Left lobe of liver (tissue), 2 donors: Measurements from ENCODE around the gene PHF12. TPM values are rescaled to one million over a fixed set of nuclear protein-coding genes. Genes with fewer than 3 reads are reported as not detected.

Source experiments
- ATAC-seq: fragments of 200-7000 bp; cut with Tn5 transposase; one replicate; pipeline ENCODE4 v1.9.1; 2020; ENCODE audit warnings: mild to moderate bottlenecking, moderate library complexity
- DNase-seq: peaks from one replicate; pipeline ENCODE4 v3.0.0-alpha.2; 2020; ENCODE audit warnings: low spot score
- total RNA-seq: library from RNA; stranded (reverse); gene quantifications from one replicate; pipeline ENCODE4 v1.2.1, GENCODE V29; 2021
- donor health status: DM: no; HTN: no; CAD: no; lungs with moderate emphysema.
- donor health status: DM: no; HTN: yes; CAD: no.

The PHF12 gene
- total RNA-seq, 1 donor from 2014 or later = 15.2 TPM

GRCh38 chr17:28956112-28956511 lies 4.8 kb upstream of the PHF12 start:
- ATAC-seq (no peak), DNase-seq (no peak)

- DNase-seq (no peak), ATAC-seq (no peak)
These were observed 4.1 kb upstream of the PHF12 start for GRCh38 chr17:28955408-28955807.

- no peak for DNase-seq
These were observed 3.6 kb upstream of the PHF12 start for GRCh38 chr17:28954886-28955285.

GRCh38 chr17:28953444-28954118 lies 2.3 kb upstream of the PHF12 start:
- no peak for ATAC-seq
- DNase-seq = no peak

More at GRCh38 chr17:28954886-28955285, 3.6 kb upstream of the PHF12 start:
- no peak for ATAC-seq

- ATAC-seq (peak; percentile 73), DNase-seq (peak; percentile 99)
These were observed 965 bp upstream of the PHF12 start for GRCh38 chr17:28951991-28952975.

GRCh38 chr17:28950752-28951427 lies 428 bp downstream of the PHF12 start:
- no peak for ATAC-seq
- DNase-seq = no peak

- DNase-seq = peak; percentile 63
- ATAC-seq = no peak
These were observed 1.1 kb downstream of the PHF12 start for GRCh38 chr17:28950017-28950751.

GRCh38 chr17:28949185-28950016 lies 1.9 kb downstream of the PHF12 start:
- DNase-seq (peak; percentile 73), ATAC-seq (peak; percentile 36)

GRCh38 chr17:28948873-28949184 lies 2.5 kb downstream of the PHF12 start:
- ATAC-seq = no peak
- no peak for DNase-seq

- DNase-seq (no peak), ATAC-seq (no peak)
These were observed 3.0 kb downstream of the PHF12 start for GRCh38 chr17:28948342-28948741.

GRCh38 chr17:28947639-28948038 lies 3.7 kb downstream of the PHF12 start:
- no peak for DNase-seq

GRCh38 chr17:28946239-28946638 lies 5.1 kb downstream of the PHF12 start:
- ATAC-seq (no peak), DNase-seq (no peak)

More at GRCh38 chr17:28947639-28948038, 3.7 kb downstream of the PHF12 start:
- no peak for ATAC-seq

- ATAC-seq (no peak), DNase-seq (no peak)
These were observed 6.2 kb downstream of the PHF12 start for GRCh38 chr17:28944862-28945741.

- DNase-seq (no peak), ATAC-seq (no peak)
These were observed 7.0 kb downstream of the PHF12 start for GRCh38 chr17:28944343-28944742.

- ATAC-seq (no peak), DNase-seq (no peak)
These were observed 8.4 kb downstream of the PHF12 start for GRCh38 chr17:28942925-28943324.

- DNase-seq (no peak), ATAC-seq (no peak)
These were observed 10.1 kb downstream of the PHF12 start for GRCh38 chr17:28941251-28941650.

GRCh38 chr17:28940675-28941074 lies 10.6 kb downstream of the PHF12 start:
- peak; percentile 81 for DNase-seq
- ATAC-seq = peak; percentile 75

- ATAC-seq (no peak), DNase-seq (no peak)
These were observed 11.2 kb downstream of the PHF12 start for GRCh38 chr17:28940142-28940541.

GRCh38 chr17:28938552-28938951 lies 12.8 kb downstream of the PHF12 start:
- ATAC-seq = peak; percentile 60

More at GRCh38 chr17:28938552-28938951, 12.8 kb downstream of the PHF12 start:
- DNase-seq = no peak
